PFSK-1 (cell line): ENCODE measurements around the gene AVPI1.

ENCODE experiments used
- FOXP2 ChIP-seq: optimal IDR thresholded peaks from 2 replicates; pipeline ENCODE3; 2011; ENCODE audit warnings: borderline replicate concordance, control low read depth, inconsistent platforms; ENCODE audit not compliant: insufficient read depth; ENCODE audit errors: extremely low read length, extremely low read depth
- POLR2AphosphoS5 ChIP-seq: IDR thresholded peaks from 2 replicates; pipeline ENCODE4 v1.6.1; 2012; ENCODE audit warnings: low read depth, mild to moderate bottlenecking, control low read depth, low read length, moderate library complexity
- TAF1 ChIP-seq: IDR thresholded peaks from 2 replicates; pipeline ENCODE4 v1.6.1; 2012; ENCODE audit warnings: low read length, control low read depth, borderline replicate concordance; ENCODE audit not compliant: insufficient read depth

DNA sequence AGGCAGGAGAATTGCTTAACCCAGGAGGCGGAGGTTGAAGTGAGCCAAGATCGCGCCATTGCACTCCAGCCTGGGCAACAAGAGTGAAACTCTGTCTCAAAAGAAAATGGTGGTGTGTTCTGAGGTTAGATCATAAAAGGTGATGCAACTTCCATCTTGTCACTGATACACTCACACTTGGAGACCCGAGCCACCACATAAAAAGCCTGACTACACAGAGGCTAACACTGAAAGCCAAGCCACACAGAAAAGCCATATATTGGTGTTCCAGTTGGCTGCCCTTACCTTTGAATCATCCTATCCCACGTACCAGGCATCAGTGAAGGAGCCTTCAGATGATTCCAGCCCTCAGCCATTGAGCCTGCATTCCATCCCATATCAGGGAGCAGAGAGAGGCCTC, 57.8 kb downstream of the AVPI1 start:
- TF ChIP-seq TAF1 (no peak), FOXP2 (no peak), POLR2AphosphoS5 (no peak)
